ENCODE data around the gene SREK1. TPM values are rescaled to one million over a fixed set of nuclear protein-coding genes. Genes with fewer than 3 reads are reported as not detected.

Gene SREK1
- total RNA-seq, 1 donor, result 99.7 TPM

DNA sequence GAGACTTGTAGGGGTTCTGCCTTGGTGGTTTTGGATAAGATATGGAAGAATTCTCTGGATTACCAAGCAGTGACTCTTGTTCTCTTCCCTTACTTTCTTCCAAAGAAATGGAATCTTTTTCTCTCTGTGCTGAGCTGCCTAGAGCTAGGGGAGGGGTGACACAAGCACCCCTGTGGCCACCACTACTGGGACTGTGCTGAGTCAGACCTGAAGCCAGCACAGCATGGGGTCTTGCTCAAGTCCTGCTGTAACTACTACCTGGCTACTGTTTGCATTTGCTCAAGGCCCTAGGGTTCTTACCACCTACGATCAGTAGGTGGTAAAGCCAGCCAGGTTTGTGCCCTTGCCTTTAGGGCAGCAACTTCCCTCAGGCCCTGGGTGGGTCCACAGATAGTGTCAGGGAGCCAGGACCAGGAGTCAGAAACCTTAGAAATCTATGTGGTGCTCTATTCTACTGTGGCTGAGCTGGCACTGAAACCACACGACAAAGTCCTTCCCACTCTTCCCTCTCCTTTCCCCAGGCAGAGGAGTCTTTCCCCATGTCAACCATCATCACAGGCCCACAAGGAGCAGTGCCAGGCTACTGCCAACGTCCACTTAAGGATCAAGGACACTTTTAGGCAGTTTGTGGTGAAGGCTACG is 53.8 kb downstream of the SREK1 start:
- DNase-seq (ENCODE audit: low read depth), result no peak
- TF ChIP-seq, protein P1, sequence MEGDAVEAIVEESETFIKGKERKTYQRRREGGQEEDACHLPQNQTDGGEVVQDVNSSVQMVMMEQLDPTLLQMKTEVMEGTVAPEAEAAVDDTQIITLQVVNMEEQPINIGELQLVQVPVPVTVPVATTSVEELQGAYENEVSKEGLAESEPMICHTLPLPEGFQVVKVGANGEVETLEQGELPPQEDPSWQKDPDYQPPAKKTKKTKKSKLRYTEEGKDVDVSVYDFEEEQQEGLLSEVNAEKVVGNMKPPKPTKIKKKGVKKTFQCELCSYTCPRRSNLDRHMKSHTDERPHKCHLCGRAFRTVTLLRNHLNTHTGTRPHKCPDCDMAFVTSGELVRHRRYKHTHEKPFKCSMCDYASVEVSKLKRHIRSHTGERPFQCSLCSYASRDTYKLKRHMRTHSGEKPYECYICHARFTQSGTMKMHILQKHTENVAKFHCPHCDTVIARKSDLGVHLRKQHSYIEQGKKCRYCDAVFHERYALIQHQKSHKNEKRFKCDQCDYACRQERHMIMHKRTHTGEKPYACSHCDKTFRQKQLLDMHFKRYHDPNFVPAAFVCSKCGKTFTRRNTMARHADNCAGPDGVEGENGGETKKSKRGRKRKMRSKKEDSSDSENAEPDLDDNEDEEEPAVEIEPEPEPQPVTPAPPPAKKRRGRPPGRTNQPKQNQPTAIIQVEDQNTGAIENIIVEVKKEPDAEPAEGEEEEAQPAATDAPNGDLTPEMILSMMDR (IDR thresholded peaks at IDR 0.05; ENCODE audit: insufficient read depth, low read depth, low read length), result no peak
- no peak overlapping the region for H3K4me3 ChIP-seq (ENCODE audit: low read depth, low read length)

DNA sequence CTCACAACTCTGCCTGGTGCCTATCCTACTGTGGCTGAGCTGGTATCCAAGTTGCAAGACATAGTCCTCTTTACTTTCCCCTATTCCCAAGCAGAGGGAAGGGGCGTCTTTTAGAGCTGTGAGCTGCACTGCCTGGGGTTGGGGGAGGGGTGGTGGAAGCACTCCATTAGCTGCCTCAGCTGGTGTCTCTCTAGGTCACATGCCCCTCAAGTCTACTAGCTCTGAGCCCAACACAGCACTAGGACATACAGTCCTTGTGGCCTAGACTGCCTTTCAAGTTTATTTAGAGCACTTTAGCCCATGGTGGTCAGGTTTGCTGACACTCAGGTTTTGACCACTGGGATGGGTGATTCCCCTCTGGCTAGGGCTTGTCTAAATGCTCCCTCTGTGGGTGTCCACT is 54.7 kb downstream of the SREK1 start:
- DNase-seq (ENCODE audit: low read depth), result no peak
- no peak overlapping the region for H3K4me3 ChIP-seq (ENCODE audit: low read depth, low read length)
- TF ChIP-seq, protein P1 (IDR thresholded peaks at IDR 0.05; ENCODE audit: insufficient read depth, low read depth, low read length), result no peak

- H3K4me3 ChIP-seq (ENCODE audit: low read depth, low read length), result no peak overlapping the region
- no peak for DNase-seq (ENCODE audit: low read depth)
- TF ChIP-seq, protein P1 (IDR thresholded peaks at IDR 0.05; ENCODE audit: insufficient read depth, low read depth, low read length), result no peak
Observed at GRCh38 chr5:66203531-66203930, 59.4 kb downstream of the SREK1 start.

DNA sequence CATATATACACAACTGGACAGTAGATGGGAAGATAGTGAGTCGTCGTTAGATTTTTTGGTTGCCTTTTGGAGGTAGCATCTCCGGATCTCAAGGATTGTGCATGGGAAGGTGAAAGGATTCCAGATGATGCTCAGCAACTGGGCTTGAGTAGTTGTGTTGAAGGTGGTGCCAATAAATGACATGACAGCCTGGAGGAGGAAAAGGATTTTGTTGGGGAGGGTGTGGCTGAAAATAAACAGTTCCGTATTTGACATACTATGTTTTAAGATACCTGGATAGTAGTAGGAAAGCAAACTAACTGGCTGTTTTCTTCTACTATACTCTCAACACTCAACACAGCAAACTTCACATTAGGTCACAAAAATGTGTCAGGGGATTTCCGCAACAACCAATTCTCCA is 62.4 kb downstream of the SREK1 start:
- DNase-seq (ENCODE audit: low read depth), result no peak
- H3K4me3 ChIP-seq (ENCODE audit: low read depth, low read length), result no peak overlapping the region
- TF ChIP-seq, protein P1 (IDR thresholded peaks at IDR 0.05; ENCODE audit: insufficient read depth, low read depth, low read length), result no peak

DNA sequence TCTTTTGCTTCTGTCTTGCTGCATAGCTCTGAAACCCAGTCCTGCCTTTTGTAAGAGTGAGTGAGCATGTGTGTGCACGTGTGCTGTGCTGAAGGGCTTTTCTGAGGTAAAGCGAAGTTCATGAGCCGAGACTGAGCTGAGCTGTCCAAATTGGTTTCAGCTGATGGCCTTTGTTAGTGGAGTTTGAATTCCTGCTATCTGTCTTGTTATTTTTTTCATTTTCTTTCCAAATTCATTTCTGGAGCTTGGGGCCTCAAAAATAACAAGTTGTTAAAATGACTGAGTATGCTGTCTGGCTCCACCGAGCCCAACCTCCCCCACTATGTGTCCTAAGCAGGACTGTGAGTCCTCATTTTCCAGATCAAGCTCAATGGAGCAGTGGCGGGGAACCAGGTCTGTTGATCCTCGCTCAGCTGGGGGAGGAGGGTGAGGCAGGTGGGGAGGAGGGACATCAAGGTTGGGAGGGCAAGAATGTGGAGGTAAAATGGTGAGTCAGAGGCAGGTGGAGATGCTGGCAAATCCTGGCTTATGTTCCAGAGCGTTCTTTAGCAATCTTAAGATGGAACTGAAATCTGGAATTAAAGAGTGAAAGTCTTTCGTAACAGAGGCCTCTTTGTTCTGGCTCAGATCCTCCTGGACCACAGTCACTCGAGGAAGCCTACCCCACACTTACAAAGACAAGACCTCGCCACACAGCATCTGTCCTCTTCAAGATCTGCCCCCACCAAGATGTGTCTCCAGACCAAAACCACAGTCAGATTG is 63.9 kb downstream of the SREK1 start:
- DNase-seq (ENCODE audit: low read depth), result peak; percentile 50
- TF ChIP-seq, protein P1 (IDR thresholded peaks at IDR 0.05; ENCODE audit: insufficient read depth, low read depth, low read length), result no peak
- no peak overlapping the region for H3K4me3 ChIP-seq (ENCODE audit: low read depth, low read length)

DNA sequence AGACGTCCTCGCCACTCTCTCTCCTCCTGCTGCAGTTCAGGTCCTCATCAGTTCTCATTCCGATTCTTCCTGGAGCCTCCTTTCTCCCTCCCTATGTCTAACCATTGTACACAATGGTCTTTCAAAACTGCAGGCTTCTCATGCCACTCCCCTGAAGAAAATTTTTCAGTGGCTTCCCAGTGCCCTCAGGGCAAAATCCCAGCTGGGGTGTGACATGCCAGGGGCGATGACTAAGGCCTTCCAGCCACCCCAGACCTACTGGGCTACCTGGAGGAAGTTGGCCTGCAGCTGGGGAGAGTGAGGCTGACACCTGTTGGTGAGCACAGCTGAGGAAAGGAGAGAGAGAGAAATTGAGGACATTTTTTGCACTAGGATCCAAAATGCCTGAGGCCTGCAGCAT is 65.2 kb downstream of the SREK1 start:
- no peak overlapping the region for H3K4me3 ChIP-seq (ENCODE audit: low read depth, low read length)
- no peak for DNase-seq (ENCODE audit: low read depth)
- TF ChIP-seq, protein P1 (IDR thresholded peaks at IDR 0.05; ENCODE audit: insufficient read depth, low read depth, low read length), result no peak
